IPS-NIHi7 (cell line): ENCODE data around the gene CMSS1.

ENCODE experiments used
- DNase-seq: peaks from one replicate; pipeline ENCODE4 v3.0.0; 2012; ENCODE audit warnings: mixed read lengths; ENCODE audit errors: extremely low spot score

The CMSS1 gene

GRCh38 chr3:99874237-99875002 is 56.8 kb downstream of the CMSS1 start:
- no peak for DNase-seq

- DNase-seq = no peak
Observed at GRCh38 chr3:99875581-99875928, 57.9 kb downstream of the CMSS1 start.

- DNase-seq = peak; percentile 89
Observed at GRCh38 chr3:99875929-99876841, 58.5 kb downstream of the CMSS1 start.

GRCh38 chr3:99877031-99877579 is 59.4 kb downstream of the CMSS1 start:
- DNase-seq = no peak

GRCh38 chr3:99878005-99878404 is 60.3 kb downstream of the CMSS1 start:
- DNase-seq = no peak

GRCh38 chr3:99879275-99879674 is 61.6 kb downstream of the CMSS1 start:
- DNase-seq = no peak

- DNase-seq = no peak
Observed at GRCh38 chr3:99881121-99881524, 63.5 kb downstream of the CMSS1 start.

- DNase-seq = no peak
Observed at GRCh38 chr3:99882436-99883137, 64.9 kb downstream of the CMSS1 start.

- no peak for DNase-seq
Observed at GRCh38 chr3:99883138-99883461, 65.4 kb downstream of the CMSS1 start.

- DNase-seq = no peak
Observed at GRCh38 chr3:99883693-99884092, 66.0 kb downstream of the CMSS1 start.

- no peak for DNase-seq
Observed at GRCh38 chr3:99884484-99884883, 66.8 kb downstream of the CMSS1 start.

- no peak for DNase-seq
Observed at GRCh38 chr3:99885085-99885484, 67.4 kb downstream of the CMSS1 start.

GRCh38 chr3:99885851-99886250 is 68.2 kb downstream of the CMSS1 start:
- no peak for DNase-seq

GRCh38 chr3:99891610-99892285 is 74.1 kb downstream of the CMSS1 start:
- no peak for DNase-seq

GRCh38 chr3:99892332-99892731 is 74.7 kb downstream of the CMSS1 start:
- DNase-seq = no peak

- DNase-seq = no peak
Observed at GRCh38 chr3:99895131-99895696, 77.6 kb downstream of the CMSS1 start.

GRCh38 chr3:99895703-99896441 is 78.2 kb downstream of the CMSS1 start:
- DNase-seq = no peak

- no peak for DNase-seq
Observed at GRCh38 chr3:99896482-99896881, 78.8 kb downstream of the CMSS1 start.

- DNase-seq = no peak
Observed at GRCh38 chr3:99899603-99900002, 81.9 kb downstream of the CMSS1 start.

- DNase-seq = no peak
Observed at GRCh38 chr3:99900248-99900647, 82.6 kb downstream of the CMSS1 start.
